HCT116 (cell line): ENCODE data around the gene CALN1.
A peak's percentile ranks its signal among the peaks of the same experiment; 100 is the strongest.

Experiments
- EZH2 ChIP-seq: fragments of 200-600 bp; sonication (generic); IDR thresholded peaks from 2 replicates; pipeline ENCODE4 v1.6.1; 2017; ENCODE audit warnings: antibody characterized with exemption, mixed run types
- EZH2phosphoT487 ChIP-seq: fragments of 200-600 bp; IDR thresholded peaks from 2 replicates; pipeline ENCODE4 v1.6.1; 2018; ENCODE audit warnings: antibody characterized with exemption, borderline replicate concordance
- POLR2A ChIP-seq: IDR thresholded peaks from 2 replicates; pipeline ENCODE4 v1.7.0; 2011; ENCODE audit warnings: borderline replicate concordance; ENCODE audit not compliant: insufficient read depth, insufficient read length; ENCODE audit errors: extremely low read depth
- RAD21 ChIP-seq: IDR thresholded peaks from 2 replicates; pipeline ENCODE4 v1.6.1; 2012; ENCODE audit warnings: low read depth, mild to moderate bottlenecking
- TF ChIP-seq, protein P1 (sequence below): IDR thresholded peaks from 2 replicates; pipeline ENCODE4 v1.6.1; 2012; ENCODE audit warnings: low read depth
- TF ChIP-seq, protein P2 (sequence below), 3 experiments: fragments of 200-600 bp in 1 of 3; sonication (generic) in 1 of 3; IDR thresholded peaks in 2 of 3; conservative IDR thresholded peaks in 1 of 3; 2 replicates each; pipeline ENCODE4 v1.5.1; 2012 to 2017; ENCODE audit warnings: low read depth in 2 of 3, low read length in 2 of 3, antibody characterized with exemption in 1 of 3, borderline replicate concordance in 1 of 3, control low read depth in 1 of 3, mild to moderate bottlenecking in 1 of 3, mixed read lengths in 1 of 3, mixed run types in 1 of 3, moderate library complexity in 1 of 3; ENCODE audit not compliant: insufficient read depth in 1 of 3
- TF ChIP-seq, protein P3 (sequence below): IDR thresholded peaks from 2 replicates; pipeline ENCODE4 v1.6.1; 2012

DNA sequence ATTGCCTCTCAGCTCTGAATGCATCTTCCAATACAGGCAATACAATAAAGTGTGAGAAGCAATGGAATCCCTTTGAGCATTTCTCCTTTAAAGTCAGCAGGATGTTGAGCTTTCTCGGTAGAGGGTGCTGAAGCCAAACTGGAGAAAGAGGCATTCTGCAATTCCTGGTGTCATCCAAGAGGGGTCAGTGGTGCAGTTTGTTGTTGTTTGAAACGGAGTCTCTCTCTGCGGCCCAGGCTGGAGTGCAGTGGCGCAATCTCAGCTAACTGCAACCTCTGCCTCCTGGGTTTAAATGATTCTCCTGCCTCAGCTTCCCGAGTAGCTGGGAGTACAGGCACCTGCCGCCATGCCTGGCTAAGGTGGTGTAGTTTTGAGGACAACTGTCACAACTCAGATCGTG lies 486.5 kb downstream of the CALN1 start:
- TF ChIP-seq, protein P1, sequence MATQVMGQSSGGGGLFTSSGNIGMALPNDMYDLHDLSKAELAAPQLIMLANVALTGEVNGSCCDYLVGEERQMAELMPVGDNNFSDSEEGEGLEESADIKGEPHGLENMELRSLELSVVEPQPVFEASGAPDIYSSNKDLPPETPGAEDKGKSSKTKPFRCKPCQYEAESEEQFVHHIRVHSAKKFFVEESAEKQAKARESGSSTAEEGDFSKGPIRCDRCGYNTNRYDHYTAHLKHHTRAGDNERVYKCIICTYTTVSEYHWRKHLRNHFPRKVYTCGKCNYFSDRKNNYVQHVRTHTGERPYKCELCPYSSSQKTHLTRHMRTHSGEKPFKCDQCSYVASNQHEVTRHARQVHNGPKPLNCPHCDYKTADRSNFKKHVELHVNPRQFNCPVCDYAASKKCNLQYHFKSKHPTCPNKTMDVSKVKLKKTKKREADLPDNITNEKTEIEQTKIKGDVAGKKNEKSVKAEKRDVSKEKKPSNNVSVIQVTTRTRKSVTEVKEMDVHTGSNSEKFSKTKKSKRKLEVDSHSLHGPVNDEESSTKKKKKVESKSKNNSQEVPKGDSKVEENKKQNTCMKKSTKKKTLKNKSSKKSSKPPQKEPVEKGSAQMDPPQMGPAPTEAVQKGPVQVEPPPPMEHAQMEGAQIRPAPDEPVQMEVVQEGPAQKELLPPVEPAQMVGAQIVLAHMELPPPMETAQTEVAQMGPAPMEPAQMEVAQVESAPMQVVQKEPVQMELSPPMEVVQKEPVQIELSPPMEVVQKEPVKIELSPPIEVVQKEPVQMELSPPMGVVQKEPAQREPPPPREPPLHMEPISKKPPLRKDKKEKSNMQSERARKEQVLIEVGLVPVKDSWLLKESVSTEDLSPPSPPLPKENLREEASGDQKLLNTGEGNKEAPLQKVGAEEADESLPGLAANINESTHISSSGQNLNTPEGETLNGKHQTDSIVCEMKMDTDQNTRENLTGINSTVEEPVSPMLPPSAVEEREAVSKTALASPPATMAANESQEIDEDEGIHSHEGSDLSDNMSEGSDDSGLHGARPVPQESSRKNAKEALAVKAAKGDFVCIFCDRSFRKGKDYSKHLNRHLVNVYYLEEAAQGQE = no peak
- no peak for TF ChIP-seq RAD21
- TF ChIP-seq, protein P2, sequence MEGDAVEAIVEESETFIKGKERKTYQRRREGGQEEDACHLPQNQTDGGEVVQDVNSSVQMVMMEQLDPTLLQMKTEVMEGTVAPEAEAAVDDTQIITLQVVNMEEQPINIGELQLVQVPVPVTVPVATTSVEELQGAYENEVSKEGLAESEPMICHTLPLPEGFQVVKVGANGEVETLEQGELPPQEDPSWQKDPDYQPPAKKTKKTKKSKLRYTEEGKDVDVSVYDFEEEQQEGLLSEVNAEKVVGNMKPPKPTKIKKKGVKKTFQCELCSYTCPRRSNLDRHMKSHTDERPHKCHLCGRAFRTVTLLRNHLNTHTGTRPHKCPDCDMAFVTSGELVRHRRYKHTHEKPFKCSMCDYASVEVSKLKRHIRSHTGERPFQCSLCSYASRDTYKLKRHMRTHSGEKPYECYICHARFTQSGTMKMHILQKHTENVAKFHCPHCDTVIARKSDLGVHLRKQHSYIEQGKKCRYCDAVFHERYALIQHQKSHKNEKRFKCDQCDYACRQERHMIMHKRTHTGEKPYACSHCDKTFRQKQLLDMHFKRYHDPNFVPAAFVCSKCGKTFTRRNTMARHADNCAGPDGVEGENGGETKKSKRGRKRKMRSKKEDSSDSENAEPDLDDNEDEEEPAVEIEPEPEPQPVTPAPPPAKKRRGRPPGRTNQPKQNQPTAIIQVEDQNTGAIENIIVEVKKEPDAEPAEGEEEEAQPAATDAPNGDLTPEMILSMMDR (IDR thresholded peaks at IDR 0.05 in 2 of 3, conservative IDR thresholded peaks at IDR 0.05 in 1 of 3; ENCODE audit: borderline replicate concordance in 1 of 3, insufficient read depth in 1 of 3, low read depth in 2 of 3, low read length in 2 of 3) = peak; percentile 10 to 20 (median 11); a peak in 2 of 6 replicates
- TF ChIP-seq EZH2 = no peak
- TF ChIP-seq EZH2phosphoT487 = no peak
- no peak for TF ChIP-seq POLR2A
- TF ChIP-seq, protein P3, sequence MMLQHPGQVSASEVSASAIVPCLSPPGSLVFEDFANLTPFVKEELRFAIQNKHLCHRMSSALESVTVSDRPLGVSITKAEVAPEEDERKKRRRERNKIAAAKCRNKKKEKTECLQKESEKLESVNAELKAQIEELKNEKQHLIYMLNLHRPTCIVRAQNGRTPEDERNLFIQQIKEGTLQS = no peak
